Hepatocyte (in vitro differentiated cells): Measurements from ENCODE around the gene TTC28. TPM values are rescaled to one million over a fixed set of nuclear protein-coding genes. Genes with fewer than 3 reads are reported as not detected.

Source experiments
- DNase-seq: peaks from one replicate; pipeline ENCODE4 v3.0.0-alpha.2; 2016; ENCODE audit warnings: low spot score
- H2AFZ ChIP-seq: fragments of 200-600 bp; sonication (generic); 2 replicates; pipeline ENCODE4 v1.6.0; 2016; ENCODE audit warnings: antibody characterized with exemption, mild to moderate bottlenecking
- H3K27ac ChIP-seq: fragments of 200-600 bp; sonication (generic); 2 replicates; pipeline ENCODE4 v1.5.1; 2016; ENCODE audit warnings: mild to moderate bottlenecking
- H3K27me3 ChIP-seq: fragments of 200-600 bp; sonication (generic); 2 replicates; pipeline ENCODE4 v1.6.1; 2016
- H3K36me3 ChIP-seq: fragments of 200-600 bp; sonication (generic); replicated peaks from 2 replicates; pipeline ENCODE4 v1.5.1; 2016; ENCODE audit warnings: low read depth; ENCODE audit not compliant: insufficient read depth
- H3K4me1 ChIP-seq: fragments of 200-600 bp; sonication (generic); 2 replicates; pipeline ENCODE4 v1.5.1; 2016; ENCODE audit warnings: mild to moderate bottlenecking, moderate library complexity; ENCODE audit not compliant: insufficient read depth
- H3K4me2 ChIP-seq: fragments of 200-600 bp; sonication (generic); 2 replicates; pipeline ENCODE4 v1.6.0; 2016
- H3K4me3 ChIP-seq: fragments of 200-600 bp; sonication (generic); 2 replicates; pipeline ENCODE4 v1.5.1; 2016; ENCODE audit warnings: mild to moderate bottlenecking
- H3K79me2 ChIP-seq: fragments of 200-600 bp; sonication (generic); 2 replicates; pipeline ENCODE4 v1.6.0; 2017; ENCODE audit warnings: mild to moderate bottlenecking
- H3K9me2 ChIP-seq: fragments of 200-600 bp; sonication (generic); replicated peaks from 2 replicates; pipeline ENCODE4 v1.6.0; 2017; ENCODE audit warnings: mild to moderate bottlenecking; ENCODE audit not compliant: insufficient read depth
- H3K9me3 ChIP-seq: fragments of 200-600 bp; sonication (generic); 2 replicates; pipeline ENCODE4 v1.5.1; 2016; ENCODE audit warnings: low read depth, mild to moderate bottlenecking
- H4K20me1 ChIP-seq: fragments of 200-600 bp; sonication (generic); 2 replicates; pipeline ENCODE4 v1.6.0; 2016; ENCODE audit warnings: mild to moderate bottlenecking; ENCODE audit not compliant: insufficient read depth, poor library complexity, severe bottlenecking
- CTCF ChIP-seq: fragments of 200-600 bp; sonication (generic); IDR thresholded peaks from 2 replicates; pipeline ENCODE4 v1.5.1; 2016; ENCODE audit warnings: antibody characterized with exemption, mild to moderate bottlenecking; ENCODE audit not compliant: poor library complexity
- EZH2 ChIP-seq: fragments of 200-600 bp; sonication (generic); IDR thresholded peaks from 2 replicates; pipeline ENCODE4 v1.6.1; 2016; ENCODE audit warnings: antibody characterized with exemption, mild to moderate bottlenecking, borderline replicate concordance
- EZH2phosphoT487 ChIP-seq: fragments of 200-600 bp; sonication (generic); IDR thresholded peaks from one replicate; pipeline ENCODE4 v1.6.1; 2018; ENCODE audit warnings: antibody characterized with exemption, mild to moderate bottlenecking, low read depth, moderate library complexity; ENCODE audit not compliant: unreplicated experiment, severe bottlenecking
- WGBS: methylation state at CpG from one replicate; pipeline ENCODE4 v1.1.6; 2016; ENCODE audit warnings: low lambda C conversion rate; ENCODE audit errors: missing lambda C conversion rate; 5-methylcytosine and 5-hydroxymethylcytosine counted together
- polyA plus RNA-seq: library from polyadenylated mRNA; unstranded; fragments of >200 nt; fragmentation: Nextera tagmentation; extraction: Ambion mirVana; gene quantifications from 2 replicates; pipeline ENCODE4 v1.2.1, GENCODE V29; 2016
- total RNA-seq: library from RNA; depleted of rRNA; stranded (reverse); fragments of >200 nt; gene quantifications from 2 replicates; pipeline ENCODE4 v1.2.3, GENCODE V29; 2014

TTC28 gene
- total and polyA plus RNA-seq, 2 experiments from 2014 or later = 14.7 to 30.4 TPM

- Histone ChIP-seq H2AFZ (no peak overlapping the region), H3K9me3 (no peaks in the 10 kb centered on the region), H3K79me2 (peaks cover 2% of the 10 kb centered on the region), H3K4me2 (no peak overlapping the region), H3K4me3 (no peak overlapping the region), H3K9me2 (no peaks in the 10 kb centered on the region), H3K27ac (no peak overlapping the region), H4K20me1 (no peaks in the 10 kb centered on the region), H3K36me3 (no peaks in the 10 kb centered on the region), H3K27me3 (no peaks in the 10 kb centered on the region), H3K4me1 (peaks cover 25% of the 10 kb centered on the region)
- WGBS = 81% methylated on average over 2 of the region's 2 CpGs
- no peak for TF ChIP-seq EZH2phosphoT487
- TF ChIP-seq CTCF = no peak
- TF ChIP-seq EZH2 = no peak
- no peak for DNase-seq
These were observed 532.2 kb downstream of the TTC28 start for GRCh38 chr22:28147401-28147800.

- no peaks in the 10 kb centered on the region for H3K36me3 ChIP-seq
- H3K4me1 ChIP-seq = peaks cover 32% of the 10 kb centered on the region
- H2AFZ ChIP-seq = no peak overlapping the region
- DNase-seq = no peak
- WGBS = 75% methylated on average over 5 of the region's 5 CpGs
- no peaks in the 10 kb centered on the region for H4K20me1 ChIP-seq
- H3K79me2 ChIP-seq = peaks cover 2% of the 10 kb centered on the region
- H3K9me3 ChIP-seq = no peaks in the 10 kb centered on the region
- TF ChIP-seq CTCF (no peak), EZH2 (no peak), EZH2phosphoT487 (no peak)
- no peak overlapping the region for H3K4me2 ChIP-seq
- no peak overlapping the region for H3K4me3 ChIP-seq
- no peak overlapping the region for H3K27ac ChIP-seq
- H3K9me2 ChIP-seq = no peaks in the 10 kb centered on the region
- H3K27me3 ChIP-seq = no peaks in the 10 kb centered on the region
These were observed 533.0 kb downstream of the TTC28 start for GRCh38 chr22:28146401-28147314.

- H3K9me2 ChIP-seq = no peaks in the 10 kb centered on the region
- H3K4me2 ChIP-seq = no peak overlapping the region
- H3K79me2 ChIP-seq = peaks cover 2% of the 10 kb centered on the region
- H3K36me3 ChIP-seq = no peaks in the 10 kb centered on the region
- H3K27ac ChIP-seq = no peak overlapping the region
- H3K9me3 ChIP-seq = no peaks in the 10 kb centered on the region
- H3K4me1 ChIP-seq = peaks cover 34% of the 10 kb centered on the region
- H4K20me1 ChIP-seq = no peaks in the 10 kb centered on the region
- no peak overlapping the region for H3K4me3 ChIP-seq
- WGBS = 89% methylated on average over 3 of the region's 3 CpGs
- DNase-seq = no peak
- H2AFZ ChIP-seq = no peak overlapping the region
- H3K27me3 ChIP-seq = no peaks in the 10 kb centered on the region
- TF ChIP-seq EZH2 = no peak
- TF ChIP-seq EZH2phosphoT487 = no peak
- TF ChIP-seq CTCF = no peak
These were observed 535.5 kb downstream of the TTC28 start for GRCh38 chr22:28143961-28144745.
